Activated T-helper 1 cell treated with anti-CD3 and anti-CD28 coated beads, Interleukin-2, amount 50 U/mL, for 16 hours (primary cell): ENCODE measurements around the gene TMEM132D.
"Not testable (repeated sequence)": the region's sequence is repeated elsewhere in the genome, so short reads cannot be mapped to it uniquely, and the experiment has no call there.

Experiments
- DNase-seq, 2 donors: peaks; one replicate each; pipeline ENCODE4 v3.0.0-alpha.2; 2020; ENCODE audit warnings: low read depth in 1 of 2, low spot score in 1 of 2

TMEM132D gene

DNA sequence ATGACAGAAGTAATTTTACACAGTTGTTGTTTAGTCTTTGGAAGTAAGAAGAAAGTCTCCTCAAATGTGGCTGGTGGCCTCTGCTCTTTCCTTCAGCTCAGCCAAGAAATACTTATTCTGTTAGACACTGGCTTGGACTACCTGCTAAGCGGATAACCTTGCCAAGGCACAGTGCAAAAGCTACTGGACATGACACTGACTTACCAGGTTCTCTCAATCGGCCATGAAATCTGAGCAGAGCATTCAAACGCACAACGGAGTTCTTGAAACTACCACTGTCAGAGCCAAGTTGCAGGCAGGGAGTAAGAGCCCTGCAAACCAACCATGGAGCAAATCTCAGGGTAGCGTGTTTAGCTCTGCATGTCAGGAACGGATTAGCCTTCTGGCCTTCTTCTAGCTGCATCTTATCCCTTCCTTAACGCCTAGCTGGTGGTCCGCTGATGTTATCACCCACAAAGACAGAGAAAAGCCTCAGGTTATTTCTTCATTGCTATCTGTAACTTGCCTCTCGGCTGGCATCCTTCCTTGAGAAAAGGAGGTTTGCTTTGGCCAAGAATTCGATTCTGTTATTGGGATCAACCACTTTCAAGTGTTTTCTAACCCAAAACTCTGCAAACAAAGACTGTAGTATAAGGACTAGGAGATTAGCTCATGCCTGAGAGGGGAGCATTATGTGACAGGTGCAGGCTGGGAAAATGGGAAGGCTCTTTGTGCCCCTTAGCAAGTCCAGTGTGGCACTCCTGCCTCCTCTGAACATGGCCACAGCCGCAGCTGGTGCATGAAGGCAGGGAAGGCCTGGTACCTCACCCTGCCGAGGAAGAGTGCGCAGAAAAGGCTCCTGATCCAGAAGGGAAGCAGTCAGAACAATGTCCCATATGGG is 827.1 kb downstream of the TMEM132D start:
- DNase-seq = no peak

GRCh38 chr12:129075460-129076208 is 828.2 kb downstream of the TMEM132D start:
- no peak for DNase-seq

- no peak for DNase-seq
Observed at GRCh38 chr12:129074379-129074778, 829.4 kb downstream of the TMEM132D start.

DNA sequence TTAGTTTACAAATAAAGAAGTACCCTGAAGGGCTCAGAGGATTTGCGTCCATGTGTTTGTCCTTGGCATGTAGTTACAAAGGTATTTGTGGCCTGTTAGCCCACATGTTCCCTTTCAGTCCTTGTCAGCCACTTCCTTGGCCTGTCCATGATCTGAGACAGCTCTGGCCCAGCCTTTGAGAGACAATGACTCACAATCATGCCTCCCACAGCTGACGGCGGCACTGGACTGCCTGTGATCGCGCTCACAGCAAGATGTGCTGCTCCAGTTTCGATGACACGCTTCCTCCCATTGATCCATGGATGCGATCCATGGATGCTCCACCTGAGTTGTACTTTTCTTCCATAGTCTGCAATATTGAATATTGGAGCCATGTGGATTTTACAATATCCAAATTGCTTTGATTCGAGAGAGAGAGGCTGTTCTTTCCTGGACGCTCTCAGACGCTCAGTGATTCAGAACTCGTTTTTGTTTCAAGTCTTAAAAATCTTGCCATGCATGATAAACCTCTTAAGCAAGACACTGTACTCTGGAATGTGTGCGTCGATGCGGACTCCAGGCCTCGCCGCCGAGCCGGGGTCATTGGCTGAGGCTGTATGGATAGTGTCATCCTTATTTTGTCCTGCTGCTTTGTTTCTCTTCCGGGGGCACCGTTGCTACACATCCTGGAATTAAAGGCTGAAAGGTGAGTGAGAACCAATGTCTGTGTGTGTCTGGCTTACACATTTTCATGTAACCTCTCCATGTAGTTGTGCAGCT is 830.5 kb downstream of the TMEM132D start:
- no peak for DNase-seq

- no peak for DNase-seq
Observed at GRCh38 chr12:129071362-129071761, 832.5 kb downstream of the TMEM132D start.

GRCh38 chr12:129069886-129070285 is 833.9 kb downstream of the TMEM132D start:
- DNase-seq = no peak

GRCh38 chr12:129068684-129069083 is 835.1 kb downstream of the TMEM132D start:
- no peak for DNase-seq

- DNase-seq = no peak
Observed at GRCh38 chr12:129067491-129067890, 836.3 kb downstream of the TMEM132D start.

GRCh38 chr12:129064209-129064855 is 839.5 kb downstream of the TMEM132D start:
- no peak for DNase-seq

GRCh38 chr12:129063600-129063999 is 840.2 kb downstream of the TMEM132D start:
- DNase-seq = no peak

DNA sequence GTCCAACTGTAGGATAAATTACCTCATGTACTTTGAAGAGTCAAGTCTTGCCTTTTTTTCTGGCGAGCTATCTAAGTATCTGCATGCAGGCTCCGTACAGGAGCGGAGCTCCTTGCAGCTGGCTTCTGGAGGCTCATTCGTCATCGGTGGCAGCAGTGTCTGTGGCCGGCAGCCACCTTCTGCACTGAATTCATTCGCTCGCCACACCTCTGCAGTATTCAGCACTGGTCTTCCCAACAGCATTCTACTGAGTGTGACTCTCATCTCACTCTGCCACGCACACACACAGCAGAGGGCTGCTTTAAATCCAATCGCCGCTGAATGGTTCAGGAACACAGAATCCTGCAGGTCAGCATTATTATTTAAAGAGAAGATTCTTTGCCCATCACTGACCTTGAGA is 850.6 kb downstream of the TMEM132D start:
- DNase-seq = no peak

DNA sequence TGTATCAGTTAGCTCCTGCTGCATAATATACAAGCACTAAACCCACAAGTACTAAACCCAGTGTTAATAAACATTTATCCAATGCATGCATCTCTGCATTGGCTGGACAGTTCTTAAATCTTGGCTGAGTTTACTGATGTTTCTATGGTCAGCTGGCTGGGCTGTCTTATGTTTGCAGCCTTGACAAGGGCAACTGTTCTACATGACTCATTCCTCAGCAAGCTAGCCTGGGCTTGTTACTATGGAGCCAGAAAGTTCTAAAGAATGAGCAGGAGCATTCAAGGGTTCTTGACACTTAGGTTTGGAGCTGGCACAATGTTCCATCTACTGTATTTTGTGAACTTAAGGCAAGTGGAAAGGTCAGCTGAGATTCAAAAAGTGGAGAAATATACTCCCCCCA is 851.5 kb downstream of the TMEM132D start:
- DNase-seq = no peak

DNA sequence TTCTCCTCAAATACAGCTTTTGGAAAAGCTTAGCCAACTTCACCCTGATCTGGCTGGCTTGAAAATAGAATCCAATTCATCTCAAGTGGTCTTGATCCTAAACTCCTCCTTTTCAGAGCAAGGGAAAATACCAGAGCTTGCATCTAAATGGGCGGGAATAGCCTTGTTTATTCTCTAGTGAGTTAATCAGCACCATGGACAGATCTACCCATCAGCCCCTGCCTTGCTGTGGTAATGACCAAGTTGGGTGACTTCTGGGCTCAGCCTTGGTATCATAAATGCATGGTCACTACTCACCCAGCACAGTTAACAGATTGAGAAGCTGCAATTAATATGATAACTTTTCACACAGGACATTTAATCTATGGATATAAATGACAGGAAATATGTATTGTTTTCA is 853.9 kb downstream of the TMEM132D start:
- no peak for DNase-seq

GRCh38 chr12:129043334-129043733 is 860.5 kb downstream of the TMEM132D start:
- DNase-seq = not testable (repeated sequence)

DNA sequence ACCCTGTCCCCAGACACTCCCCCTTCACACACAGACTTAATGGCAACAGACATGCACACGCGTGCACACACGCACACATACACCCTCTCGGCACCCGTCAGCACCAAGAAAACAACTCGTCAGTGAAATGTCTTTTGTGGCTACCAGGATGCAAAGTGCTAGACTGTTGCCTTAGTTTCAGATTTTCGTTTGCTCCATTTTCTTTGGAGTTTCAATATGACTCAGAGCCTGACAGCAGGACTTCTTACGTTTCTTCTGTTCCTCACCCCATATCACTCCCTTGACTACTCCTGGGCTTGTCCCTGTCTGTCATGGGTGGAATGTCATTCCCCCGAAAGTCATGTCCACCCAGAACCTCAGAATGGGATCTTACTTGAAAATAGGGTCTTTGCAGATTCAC is 867.7 kb downstream of the TMEM132D start:
- no peak for DNase-seq

DNA sequence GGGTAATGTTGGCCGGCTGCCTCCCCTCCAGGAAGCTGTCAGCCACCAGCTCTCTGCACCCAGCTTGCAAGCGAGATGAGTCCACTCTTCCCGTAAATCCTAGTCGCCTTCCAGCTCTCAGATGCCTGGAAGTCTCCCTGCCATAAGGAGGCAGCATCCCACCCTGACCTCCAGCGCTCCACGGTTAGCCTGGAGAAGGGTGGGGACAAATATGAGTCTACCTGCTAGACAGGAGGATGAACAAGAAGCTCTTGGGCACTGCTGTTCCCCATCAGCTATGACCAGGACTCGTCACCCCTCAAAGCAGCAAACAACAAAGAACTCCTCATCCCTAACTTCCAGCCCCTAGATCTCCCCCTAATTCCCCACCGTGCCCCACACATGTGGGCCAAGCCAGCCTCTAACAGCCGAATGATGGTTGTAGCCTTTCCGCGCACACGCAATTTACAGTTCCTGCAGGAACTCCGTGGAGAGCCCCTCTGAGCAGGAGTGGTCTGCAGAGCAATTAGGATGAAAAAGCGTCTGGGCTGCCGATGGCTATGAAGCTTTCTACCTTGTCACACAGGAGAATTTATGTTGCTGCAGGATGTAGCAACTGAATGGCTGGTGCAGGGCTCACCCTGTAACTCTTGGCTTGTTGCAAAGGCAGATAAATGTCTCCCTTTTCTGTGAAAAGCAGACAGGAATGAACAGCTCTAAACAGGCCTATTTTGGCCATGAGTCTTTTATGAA is 869.1 kb downstream of the TMEM132D start:
- no peak for DNase-seq

GRCh38 chr12:129028844-129029243 is 875.0 kb downstream of the TMEM132D start:
- no peak for DNase-seq

DNA sequence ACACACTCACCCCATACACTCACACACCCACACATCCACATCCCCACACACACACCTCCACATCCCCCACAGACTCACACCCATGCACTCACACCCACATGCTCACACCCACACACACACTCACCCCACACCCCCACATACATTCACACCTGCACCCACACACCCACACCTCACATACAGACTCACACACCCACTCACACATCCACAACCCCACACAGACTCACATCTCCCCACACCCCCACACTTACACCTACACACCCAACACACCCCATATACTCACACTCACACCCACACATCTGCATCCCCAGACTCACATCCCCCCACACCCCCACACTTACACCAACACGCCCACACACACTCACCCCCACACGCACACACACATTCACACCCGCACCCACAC is 878.8 kb downstream of the TMEM132D start:
- DNase-seq = no peak
